Bone marrow (tissue), 2 donors: ENCODE measurements around the gene DNMT1.
A peak's percentile ranks its signal among the peaks of the same experiment; 100 is the strongest.
"Not testable (repeated sequence)": the region's sequence is repeated elsewhere in the genome, so short reads cannot be mapped to it uniquely, and the experiment has no call there.

Experiments
- DNase-seq, 2 donors: peaks; one replicate each; lab custom pipeline; 2025; lab: John Stamatoyannopoulos, UW

DNMT1 gene

GRCh38 chr19:10194500-10195198, at the start of gene DNMT1:
Gene DNMT1, minus strand, starts transcription at chr19:10194953. Its CDS starts 54 bp downstream, at chr19:10194899.
- DNase-seq = peak; percentile 94

- no peak for DNase-seq
Measured at GRCh38 chr19:10243606-10244005, 48.9 kb upstream of the DNMT1 start.

DNA sequence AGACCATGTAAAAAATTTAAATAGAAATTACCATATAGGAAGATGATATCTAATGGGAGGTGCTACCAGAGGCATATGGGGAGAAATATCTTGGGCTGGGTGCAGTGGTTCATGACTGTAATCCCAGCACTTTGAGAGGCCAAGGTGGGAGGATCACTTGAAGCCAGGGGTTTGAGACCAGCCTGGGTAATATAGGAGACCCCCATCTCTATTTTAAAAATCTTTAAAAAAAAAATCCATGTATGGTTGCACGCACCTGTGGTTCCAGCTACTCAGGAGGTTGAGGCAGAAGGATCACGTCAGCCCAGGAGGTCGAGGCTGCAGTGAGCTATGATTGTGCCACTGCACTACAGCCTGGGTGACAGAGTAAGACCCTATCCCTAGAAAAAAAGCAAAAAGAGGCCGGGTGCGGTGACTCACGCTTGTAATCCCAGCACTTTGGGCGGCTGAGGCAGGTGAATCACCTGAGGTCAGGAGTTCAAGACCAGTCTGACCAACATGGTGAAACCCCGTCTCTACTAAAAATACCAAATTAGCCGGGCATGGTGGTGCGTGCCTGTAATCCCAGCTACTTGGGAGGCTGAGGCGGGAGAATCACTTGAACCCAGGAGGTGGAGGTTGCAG, 47.2 kb upstream of the DNMT1 start:
- not testable (repeated sequence) for DNase-seq

GRCh38 chr19:10238172-10238783, 43.5 kb upstream of the DNMT1 start:
- no peak for DNase-seq

- no peak for DNase-seq
Measured at GRCh38 chr19:10237702-10238101, 42.9 kb upstream of the DNMT1 start.

GRCh38 chr19:10235409-10235808, 40.7 kb upstream of the DNMT1 start:
- not testable (repeated sequence) for DNase-seq

DNA sequence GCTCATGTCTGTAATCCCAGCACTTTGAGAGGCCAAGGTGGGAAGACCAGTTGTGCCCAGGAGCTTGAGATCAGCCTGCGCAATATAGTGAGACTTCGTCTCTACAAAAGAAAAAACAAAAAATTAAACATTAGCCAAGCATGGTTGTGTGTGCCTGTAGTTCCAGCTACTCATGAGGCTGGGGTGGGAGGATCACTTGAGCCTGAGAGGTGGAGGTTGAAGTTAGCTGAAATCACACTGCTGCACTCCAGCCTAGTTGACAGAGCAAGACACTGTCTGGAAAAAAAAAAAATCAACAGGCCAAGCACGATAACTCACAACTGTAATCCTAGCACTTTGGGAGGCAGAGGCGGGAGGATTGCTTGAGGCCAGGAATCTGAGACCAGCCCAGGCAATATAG, 40.2 kb upstream of the DNMT1 start:
- DNase-seq = no peak

DNA sequence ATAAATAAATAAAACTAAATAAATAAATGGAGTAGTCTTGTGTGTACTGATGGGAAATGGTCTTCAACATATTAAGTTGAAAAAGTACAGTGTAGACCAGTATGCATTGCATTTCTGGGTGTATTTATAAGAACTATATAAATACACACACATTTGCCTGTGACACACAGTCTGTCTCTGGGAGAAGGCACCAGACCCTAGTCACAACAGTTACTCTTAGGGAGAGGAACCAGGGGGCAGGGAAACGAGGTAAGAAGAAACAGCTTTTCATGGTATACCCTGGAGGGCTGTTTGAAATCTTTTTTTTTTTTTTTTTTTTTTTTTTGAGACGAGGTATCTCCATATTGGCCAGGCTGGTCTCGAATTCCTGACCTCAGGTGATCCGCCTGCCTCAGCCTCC, 39.2 kb upstream of the DNMT1 start:
- DNase-seq = no peak

DNA sequence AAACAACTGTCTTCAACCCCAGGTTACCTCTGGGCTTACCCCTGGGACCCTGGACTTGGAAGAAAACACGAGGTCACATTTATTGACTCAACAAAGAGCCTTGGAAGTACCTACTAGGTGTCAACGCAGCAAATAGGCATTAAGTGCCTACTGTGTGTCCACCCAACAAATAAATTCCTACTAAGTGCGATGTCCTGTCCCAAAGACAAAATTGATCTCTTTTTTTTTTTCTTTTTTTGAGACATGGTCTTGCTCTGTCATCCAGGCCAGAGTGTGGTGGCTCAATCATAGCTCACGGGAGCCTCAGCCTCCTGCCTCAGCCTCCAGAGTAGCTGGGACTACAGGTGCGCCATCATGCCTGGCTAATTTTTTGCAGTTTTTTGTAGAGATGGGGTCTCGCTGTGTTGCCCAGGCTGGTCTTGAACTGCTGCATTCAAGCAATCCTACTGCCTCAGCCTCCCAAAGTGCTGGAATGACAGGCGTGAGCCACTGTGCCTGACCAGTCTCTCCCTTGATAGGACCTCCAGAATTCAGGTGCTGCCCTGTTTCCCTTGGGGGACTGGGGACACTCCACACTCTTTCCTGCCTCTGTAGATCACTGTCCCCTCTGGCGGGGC, 37.0 kb upstream of the DNMT1 start:
- no peak for DNase-seq

DNA sequence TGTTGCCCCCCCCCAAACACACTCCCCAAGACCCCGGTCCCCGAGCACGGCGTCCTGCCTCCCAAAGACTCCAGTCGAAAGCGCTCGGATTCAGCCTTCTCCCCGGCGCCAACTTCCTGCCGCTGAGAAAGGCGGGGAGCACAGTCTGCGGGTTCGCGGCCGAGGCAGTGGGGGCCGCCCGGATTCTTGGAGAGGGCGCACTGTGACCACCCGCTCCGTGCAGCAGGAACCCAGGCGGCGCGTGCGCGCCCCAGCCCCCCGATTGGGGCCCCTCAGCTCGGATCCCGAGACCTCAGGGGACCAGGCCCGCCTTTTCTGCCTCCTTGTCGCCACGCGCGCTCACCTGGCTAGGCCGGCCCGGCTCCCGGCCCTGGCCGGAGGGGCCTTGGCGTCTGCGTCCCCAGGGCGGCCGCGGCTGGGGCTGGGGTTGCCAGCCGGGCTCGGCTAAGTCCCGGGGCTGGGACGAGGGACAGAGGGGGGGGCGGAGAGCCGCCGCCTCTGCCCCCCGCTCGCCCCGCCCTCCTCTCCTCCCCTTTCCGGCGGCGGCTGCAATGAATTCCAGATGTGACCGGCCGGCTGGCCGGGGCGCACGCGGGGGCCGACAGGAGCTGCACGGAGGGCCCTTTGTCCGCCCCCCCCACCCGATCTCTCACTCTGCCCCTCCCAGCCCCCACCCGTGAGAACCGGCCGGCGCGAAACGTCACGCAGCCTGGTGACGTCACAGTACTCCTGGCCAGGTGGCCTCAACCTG, 36.3 kb upstream of the DNMT1 start, which contains the start of gene S1PR2:
Gene S1PR2, minus strand, starts transcription at position 471 of the 751 bp plus-strand sequence. CDS start 6,426 bp downstream, outside the sequence.
- DNase-seq = peak in 1 of 2 donors; percentile 40

DNA sequence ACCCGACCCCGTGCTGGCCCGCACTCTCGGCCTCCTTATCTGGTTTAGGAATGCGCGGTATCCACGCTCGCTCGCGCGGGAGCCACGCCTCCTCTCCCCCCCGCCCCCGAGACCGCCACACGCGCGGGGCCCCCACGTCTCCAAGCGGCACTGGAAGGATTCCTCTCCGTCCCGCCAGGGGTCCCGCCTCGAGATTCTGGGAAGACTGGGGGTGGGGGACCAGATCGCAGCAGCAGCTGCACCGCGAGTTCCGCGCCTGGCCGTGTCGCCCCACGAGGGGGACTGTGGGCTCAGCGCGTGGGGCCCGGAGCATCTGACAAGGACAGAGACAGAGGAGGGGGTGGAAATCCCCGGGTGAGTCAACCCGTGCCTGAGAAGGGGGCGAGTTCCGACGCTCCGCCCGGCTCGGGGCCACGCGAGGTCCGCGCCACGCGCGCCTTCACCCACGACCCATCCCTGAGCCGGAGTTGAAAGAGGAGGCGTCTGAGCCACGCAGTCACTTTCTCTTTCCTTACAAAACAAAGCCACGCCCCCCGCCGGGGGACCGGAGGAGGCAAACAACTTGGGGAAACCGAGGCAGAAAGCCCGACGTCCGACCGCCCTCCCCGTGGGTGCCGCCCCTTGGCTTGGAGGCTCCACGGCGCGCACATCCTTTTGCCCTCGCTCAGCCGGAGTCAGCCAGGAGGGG, 35.6 kb upstream of the DNMT1 start:
- no peak for DNase-seq

DNA sequence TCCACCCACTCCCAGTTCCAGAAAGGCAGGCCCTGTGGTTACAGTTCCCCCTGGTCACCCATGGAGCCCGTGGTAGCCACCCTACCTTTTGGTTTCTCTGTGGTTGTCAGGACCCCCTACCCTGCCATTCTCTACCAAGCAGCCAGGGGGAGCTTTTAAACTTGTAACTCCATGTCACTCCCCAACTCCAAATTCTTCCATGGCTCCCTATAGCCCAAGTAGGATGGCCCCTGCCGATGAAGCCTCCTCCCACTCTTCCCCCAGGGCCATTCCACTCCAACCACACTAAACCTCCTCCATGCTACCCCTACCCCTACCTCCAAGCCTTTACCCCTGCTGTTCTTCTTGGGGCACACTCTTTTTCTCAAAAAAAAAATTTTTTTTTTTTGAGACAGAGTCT, 34.2 kb upstream of the DNMT1 start:
- DNase-seq = peak in 1 of 2 donors; percentile 33

GRCh38 chr19:10228393-10228792, 33.6 kb upstream of the DNMT1 start:
- no peak for DNase-seq

GRCh38 chr19:10227026-10227971, 32.5 kb upstream of the DNMT1 start:
- DNase-seq = no peak

DNA sequence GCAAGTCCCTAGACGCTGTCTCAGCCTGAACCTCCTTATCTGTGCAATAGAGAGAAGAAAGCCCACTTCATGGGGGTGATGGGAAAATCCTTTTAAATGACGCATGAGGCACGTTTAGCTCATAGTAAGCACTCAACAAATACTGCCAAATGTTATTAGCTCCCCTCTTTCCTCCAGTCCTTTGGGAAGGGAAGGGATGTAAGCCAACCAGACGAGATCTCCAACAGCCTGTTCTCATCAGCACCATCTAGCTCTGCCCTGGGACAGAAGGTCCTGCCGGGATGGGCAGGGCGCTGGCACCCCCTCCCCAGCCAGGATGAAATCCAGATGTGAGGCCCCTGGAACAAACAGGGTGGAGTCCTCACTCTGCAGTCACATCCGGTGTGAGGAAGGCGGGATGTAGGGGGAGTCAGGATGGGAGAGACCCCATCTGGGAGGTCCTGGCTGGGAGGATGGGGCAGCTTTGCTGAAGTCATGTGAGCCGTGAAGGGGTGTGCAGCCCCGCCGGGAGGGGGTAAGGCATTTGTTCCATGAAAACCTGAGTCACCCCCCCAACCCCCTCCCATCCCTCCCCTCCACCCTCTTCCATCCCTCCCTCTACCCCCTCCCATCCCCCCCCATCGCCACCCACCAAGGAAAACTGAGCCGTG, 31.7 kb upstream of the DNMT1 start:
- DNase-seq = no peak

GRCh38 chr19:10226021-10226375, 31.2 kb upstream of the DNMT1 start:
- no peak for DNase-seq

GRCh38 chr19:10224337-10224736, 29.6 kb upstream of the DNMT1 start:
- DNase-seq = no peak

DNA sequence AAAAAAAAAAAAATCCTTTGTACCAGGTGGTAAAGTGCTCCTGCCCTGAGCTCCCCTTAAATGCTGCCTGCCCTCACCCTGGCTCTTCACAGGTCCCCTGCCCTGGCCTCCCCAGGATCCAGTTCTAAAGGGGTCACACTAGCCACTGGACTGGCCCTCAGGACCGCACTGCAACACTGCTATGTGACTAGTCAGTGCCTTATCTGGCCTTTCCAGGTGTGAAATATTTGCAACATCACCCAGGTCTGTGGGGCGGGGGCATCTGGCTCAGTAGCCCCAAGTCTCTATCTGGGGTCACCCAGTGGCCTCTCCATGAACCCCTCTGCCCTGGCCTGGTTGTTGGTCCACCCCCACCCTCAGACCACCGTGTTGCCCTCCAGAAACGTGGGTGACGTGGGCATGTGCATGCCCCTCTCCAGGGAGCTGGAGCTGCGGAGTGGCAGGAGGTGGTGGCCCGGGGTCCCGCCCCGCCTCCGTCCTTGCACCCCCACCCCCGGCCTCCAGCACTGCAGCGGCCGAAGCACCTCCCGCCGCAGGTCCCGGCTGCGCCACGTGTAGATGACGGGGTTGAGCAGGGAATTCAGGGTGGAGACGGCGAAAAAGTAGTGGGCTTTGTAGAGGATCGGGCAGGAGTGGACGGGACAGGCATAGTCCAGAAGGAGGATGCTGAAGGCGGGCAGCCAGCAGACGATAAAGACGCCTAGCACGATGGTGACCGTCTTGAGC, 28.9 kb upstream of the DNMT1 start:
- DNase-seq = no peak
